ENCODE measurements around the gene ANKMY1. TPM values are rescaled to one million over a fixed set of nuclear protein-coding genes. Genes with fewer than 3 reads are reported as not detected.

Gene ANKMY1
- total and polyA plus RNA-seq, 4 donors, result 9.3 to 34.8 (median 14.8) TPM

DNA sequence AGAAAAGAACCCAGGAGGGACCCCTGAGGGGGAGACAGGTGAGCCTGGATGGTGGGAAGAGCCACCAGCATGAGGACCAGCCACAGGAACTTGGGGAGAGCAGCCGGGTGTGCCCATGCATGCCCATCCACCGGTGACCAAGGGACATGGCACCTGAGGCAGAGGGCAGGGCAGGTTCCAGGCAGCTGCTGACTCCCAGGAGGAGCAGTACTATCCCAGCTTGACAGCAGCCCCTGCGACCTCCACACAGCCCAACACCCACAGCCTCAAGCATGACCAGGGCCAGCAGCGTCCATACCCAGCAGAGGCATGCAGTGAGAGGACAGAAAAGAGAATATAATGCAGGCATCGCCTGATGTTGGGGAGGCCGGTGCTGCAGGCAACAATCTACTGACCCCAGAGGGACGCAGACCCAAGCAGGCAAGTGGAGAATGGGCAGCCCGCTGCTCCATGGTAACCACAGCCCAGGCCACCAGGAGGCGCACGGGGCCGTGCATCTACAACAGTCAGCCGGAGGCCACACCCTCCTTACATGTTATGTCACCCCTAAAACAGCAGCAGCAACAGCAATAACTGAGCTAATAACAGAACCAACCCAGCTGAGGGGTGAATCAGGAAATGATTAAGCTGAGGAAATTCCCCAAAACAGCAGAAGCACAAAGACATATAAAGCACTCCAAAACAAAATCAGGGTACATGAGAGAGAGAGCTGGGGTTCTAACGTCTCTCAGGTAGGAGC is 44.1 kb downstream of the ANKMY1 start:
- 42 to 45% methylated on average over 13 of the region's 13 CpGs for WGBS, 2 donors

GRCh38 chr2:240512666-240513535 is 44.9 kb downstream of the ANKMY1 start:
- Histone ChIP-seq H3K36me3 (ENCODE audit: control insufficient read depth in 4 of 4, insufficient read depth in 4 of 4, low read length in 4 of 4) (peaks cover 0 to 10% (median 0%) of the 10 kb centered on the region in 4 donors), H3K4me3 (no peak overlapping the region), H3K27ac (ENCODE audit: low read depth in 1 of 2, low read length in 1 of 2) (no peak overlapping the region), H3K9me3 (ENCODE audit: control insufficient read depth in 4 of 4, insufficient read depth in 3 of 4, low read length in 3 of 4) (no peaks in the 10 kb centered on the region), H3K4me1 (ENCODE audit: control insufficient read depth in 5 of 5, insufficient read depth in 5 of 5, low read length in 5 of 5) (peaks cover 0 to 1% (median 0%) of the 10 kb centered on the region in 5 donors), H3K9ac (ENCODE audit: insufficient read depth in 1 of 2, low read length in 2 of 2) (no peak overlapping the region), H3K27me3 (ENCODE audit: control insufficient read depth in 3 of 3, insufficient read depth in 3 of 3, low read length in 2 of 3) (no peaks in the 10 kb centered on the region)
- 96% methylated on average over 21 of the region's 21 CpGs for WGBS, 2 donors
- DNase-seq (no peak), ATAC-seq (ENCODE audit: insufficient read depth, low FRiP score) (no peak)
- no peak for TF ChIP-seq CTCF (IDR thresholded peaks at IDR 0.05; ENCODE audit: control extremely low read depth, extremely low read depth)

More for the DNA sequence above, 44.1 kb downstream of the ANKMY1 start:
- Histone ChIP-seq H3K4me3 (no peak overlapping the region), H3K27me3 (ENCODE audit: control insufficient read depth in 3 of 3, insufficient read depth in 3 of 3, low read length in 2 of 3) (no peaks in the 10 kb centered on the region), H3K36me3 (ENCODE audit: control insufficient read depth in 4 of 4, insufficient read depth in 4 of 4, low read length in 4 of 4) (peaks cover 0 to 10% (median 0%) of the 10 kb centered on the region in 4 donors), H3K27ac (ENCODE audit: low read depth in 1 of 2, low read length in 1 of 2) (no peak overlapping the region), H3K9ac (ENCODE audit: insufficient read depth in 1 of 2, low read length in 2 of 2) (no peak overlapping the region), H3K9me3 (ENCODE audit: control insufficient read depth in 4 of 4, insufficient read depth in 3 of 4, low read length in 3 of 4) (no peaks in the 10 kb centered on the region), H3K4me1 (ENCODE audit: control insufficient read depth in 5 of 5, insufficient read depth in 5 of 5, low read length in 5 of 5) (peaks cover 0 to 1% (median 0%) of the 10 kb centered on the region in 5 donors)
- ATAC-seq (ENCODE audit: insufficient read depth, low FRiP score), result peak; percentile 95
- peak; percentile 89 for TF ChIP-seq CTCF (IDR thresholded peaks at IDR 0.05; ENCODE audit: control extremely low read depth, extremely low read depth)
- DNase-seq, result peak; percentile 62 to 79 (median 70)

DNA sequence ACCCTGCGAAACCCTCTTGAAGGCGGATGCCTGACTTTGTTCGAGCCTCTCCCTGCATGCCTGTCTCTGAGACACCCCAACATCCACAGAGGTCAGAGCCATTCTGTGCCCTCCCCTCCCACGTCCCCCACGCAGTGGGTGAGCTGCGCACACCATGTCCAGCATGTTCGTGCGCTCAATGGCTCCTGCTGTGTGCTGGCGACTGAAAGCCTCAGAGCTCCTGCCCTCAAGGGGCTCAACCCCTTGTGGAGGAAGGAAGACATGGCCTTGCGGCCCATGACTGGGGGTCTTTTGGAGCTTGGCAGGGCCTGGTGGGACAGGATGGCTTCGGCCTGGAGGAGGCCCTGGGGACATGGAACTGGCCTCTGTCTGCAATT is 45.7 kb downstream of the ANKMY1 start:
- WGBS, 2 donors, result 97 to 98% methylated on average over 11 of the region's 11 CpGs

More for the DNA sequence above, 45.7 kb downstream of the ANKMY1 start:
- no peak overlapping the region for H3K9ac ChIP-seq (ENCODE audit: insufficient read depth in 1 of 2, low read length in 2 of 2)
- H3K4me3 ChIP-seq, result no peak overlapping the region
- no peaks in the 10 kb centered on the region for H3K27me3 ChIP-seq (ENCODE audit: control insufficient read depth in 3 of 3, insufficient read depth in 3 of 3, low read length in 2 of 3)
- H3K36me3 ChIP-seq (ENCODE audit: control insufficient read depth in 4 of 4, insufficient read depth in 4 of 4, low read length in 4 of 4), result peaks cover 0 to 10% (median 0%) of the 10 kb centered on the region in 4 donors
- ATAC-seq (ENCODE audit: insufficient read depth, low FRiP score) (no peak), DNase-seq (no peak)
- H3K27ac ChIP-seq (ENCODE audit: low read depth in 1 of 2, low read length in 1 of 2), result no peak overlapping the region
- TF ChIP-seq CTCF (IDR thresholded peaks at IDR 0.05; ENCODE audit: control extremely low read depth, extremely low read depth), result no peak
- peaks cover 0 to 1% (median 0%) of the 10 kb centered on the region in 5 donors for H3K4me1 ChIP-seq (ENCODE audit: control insufficient read depth in 5 of 5, insufficient read depth in 5 of 5, low read length in 5 of 5)
- no peaks in the 10 kb centered on the region for H3K9me3 ChIP-seq (ENCODE audit: control insufficient read depth in 4 of 4, insufficient read depth in 3 of 4, low read length in 3 of 4)
